Activated naive CD4-positive, alpha-beta T cell treated with anti-CD3 and anti-CD28 coated beads for 36 hours (primary cell): ENCODE measurements around the gene OSGEPL1. TPM values are rescaled to one million over a fixed set of nuclear protein-coding genes. Genes with fewer than 3 reads are reported as not detected.
"Not testable (repeated sequence)": the region's sequence is repeated elsewhere in the genome, so short reads cannot be mapped to it uniquely, and the experiment has no call there.

Experiments used
- CTCF ChIA-PET: fragments of 350-600 bp; sonication (Branson Sonifier 250); formaldehyde crosslinking; loops from one replicate; lab custom pipeline; 2021; ENCODE audit warnings: antibody characterized with exemption; lab: Charles Lee
- DNase-seq: peaks from one replicate; pipeline ENCODE4 v3.0.0-alpha.2; 2020
- H3K27ac Mint-ChIP-seq: one replicate; pipeline ENCODE4 v1.8.0; 2021; ENCODE audit warnings: mild to moderate bottlenecking, mixed read lengths
- H3K27me3 Mint-ChIP-seq: one replicate; pipeline ENCODE4 v1.8.0; 2021; ENCODE audit warnings: low read depth, mixed read lengths
- H3K36me3 Mint-ChIP-seq: one replicate; pipeline ENCODE4 v1.8.0; 2021; ENCODE audit warnings: low read depth, mixed read lengths
- H3K4me1 Mint-ChIP-seq: one replicate; pipeline ENCODE4 v1.8.0; 2021; ENCODE audit warnings: low read depth, mixed read lengths
- H3K4me3 Mint-ChIP-seq: one replicate; pipeline ENCODE4 v1.8.0; 2021; ENCODE audit warnings: mild to moderate bottlenecking, moderate library complexity, mixed read lengths
- H3K9me3 Mint-ChIP-seq: one replicate; pipeline ENCODE4 v1.8.0; 2021; ENCODE audit warnings: mixed read lengths
- intact Hi-C: fragments of 100-400 bp; cut with micrococcal nuclease; formaldehyde crosslinking; loops from one replicate; pipeline ENCODE4 v1.15.1; 2023
- total RNA-seq, 2 experiments: library from RNA; stranded (reverse); gene quantifications; one replicate each; pipeline ENCODE4 v1.2.3, GENCODE V29; 2021

OSGEPL1 gene
- total RNA-seq, 2 experiments from 2014 or later = 15.5 to 15.8 TPM

DNA sequence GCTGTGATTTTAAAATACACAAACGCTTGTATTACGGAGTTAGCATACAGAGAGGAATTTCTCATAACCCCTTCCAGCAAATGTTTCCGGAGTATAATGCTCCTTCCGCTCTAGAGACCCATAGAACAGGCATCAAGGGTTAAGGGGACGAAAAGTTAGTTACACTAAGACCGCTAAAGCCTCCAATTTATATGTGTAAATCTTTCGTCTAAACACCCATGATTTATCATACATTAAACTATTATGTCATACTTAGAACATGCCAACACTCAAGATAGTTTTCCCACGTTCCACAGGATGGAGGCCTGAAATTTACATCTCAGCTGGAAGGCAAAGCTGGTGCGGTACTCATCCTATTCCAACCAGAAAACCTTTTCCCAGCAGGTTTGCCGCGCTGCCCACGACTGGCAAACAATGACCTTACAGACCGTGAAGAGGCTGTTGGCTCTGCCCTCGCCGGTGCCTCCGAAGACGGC lies 20.9 kb upstream of the OSGEPL1 start:
- CTCF ChIA-PET = interaction anchor here (0.5 to 2.9 kb wide), 4 partner anchors 21 to 1793 kb away, joined by 3 to 11 read pairs (median 4); partner anchors contain the start of gene OSGEPL1
- Mint-ChIP-seq H3K4me3 (peak overlapping the region; percentile 93), H3K36me3 (peaks cover 53% of the 10 kb centered on the region), H3K9me3 (no peaks in the 10 kb centered on the region), H3K27ac (peak overlapping the region; percentile 90), H3K27me3 (no peaks in the 10 kb centered on the region), H3K4me1 (peaks cover 57% of the 10 kb centered on the region)
- intact Hi-C loops = loop anchor here (5.0 to 10.0 kb wide), 6 partner anchors 321 to 1871 kb away; partner anchors contain the start of gene NEMP2
- DNase-seq = no peak

DNA sequence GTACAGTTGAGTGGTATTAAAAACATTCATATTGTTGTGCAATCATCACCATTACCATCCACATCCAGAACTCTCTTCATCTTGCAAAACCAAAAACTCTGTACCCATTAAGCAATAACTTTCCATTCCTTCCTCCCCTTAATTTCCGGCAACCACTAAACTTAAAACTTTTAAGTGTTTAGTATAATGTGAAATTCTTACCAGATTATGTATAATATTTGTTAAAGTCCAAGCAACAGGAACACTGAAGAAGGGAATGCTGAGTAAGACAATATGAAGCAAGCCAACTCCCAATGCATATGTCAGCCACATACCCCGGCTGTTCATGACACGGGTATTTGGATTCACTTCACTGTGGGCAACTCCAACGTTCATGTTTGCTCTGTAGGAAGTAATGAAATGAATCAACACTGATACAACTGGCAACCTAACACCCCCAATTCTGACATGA lies 19.7 kb upstream of the OSGEPL1 start:
- Mint-ChIP-seq H3K4me3 (peak overlapping the region; percentile 93), H3K27ac (no peak overlapping the region), H3K36me3 (peaks cover 49% of the 10 kb centered on the region), H3K9me3 (no peaks in the 10 kb centered on the region), H3K27me3 (no peaks in the 10 kb centered on the region), H3K4me1 (peaks cover 54% of the 10 kb centered on the region)
- DNase-seq = peak; percentile 27
- CTCF ChIA-PET = no interaction called here
- intact Hi-C loops = loop anchor here (5.0 to 10.0 kb wide), 6 partner anchors 320 to 1873 kb away; partner anchors contain the start of gene NEMP2

DNA sequence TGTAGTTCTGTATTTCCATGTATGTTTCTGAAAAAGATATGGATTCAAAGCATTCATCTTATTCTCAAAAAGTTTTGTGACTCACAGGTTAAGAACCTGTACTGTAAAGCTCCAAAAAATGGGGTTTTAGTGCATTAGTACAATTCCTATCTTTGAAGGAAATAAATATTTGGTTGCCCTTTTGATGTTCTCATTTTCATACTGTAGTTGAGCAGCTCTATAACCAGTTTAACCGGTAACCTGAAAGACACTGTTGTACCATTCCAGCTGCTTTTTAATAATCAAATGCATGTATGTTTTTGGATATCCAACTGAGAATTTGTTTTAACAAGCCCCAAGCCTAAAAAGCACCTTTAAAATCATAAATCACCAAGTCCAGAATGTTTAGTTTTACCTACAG lies 9.6 kb upstream of the OSGEPL1 start:
- no peak for DNase-seq
- H3K4me1 Mint-ChIP-seq = no peaks in the 10 kb centered on the region
- peaks cover 21% of the 10 kb centered on the region for H3K36me3 Mint-ChIP-seq
- CTCF ChIA-PET = interaction anchor here (1.5 kb wide), 1 partner anchor 9 kb away, joined by 13 read pairs; the partner anchor contains the start of gene OSGEPL1
- H3K27me3 Mint-ChIP-seq = no peaks in the 10 kb centered on the region
- no peak overlapping the region for H3K27ac Mint-ChIP-seq
- intact Hi-C loops = no loop called here
- H3K9me3 Mint-ChIP-seq = no peaks in the 10 kb centered on the region
- H3K4me3 Mint-ChIP-seq = no peak overlapping the region

DNA sequence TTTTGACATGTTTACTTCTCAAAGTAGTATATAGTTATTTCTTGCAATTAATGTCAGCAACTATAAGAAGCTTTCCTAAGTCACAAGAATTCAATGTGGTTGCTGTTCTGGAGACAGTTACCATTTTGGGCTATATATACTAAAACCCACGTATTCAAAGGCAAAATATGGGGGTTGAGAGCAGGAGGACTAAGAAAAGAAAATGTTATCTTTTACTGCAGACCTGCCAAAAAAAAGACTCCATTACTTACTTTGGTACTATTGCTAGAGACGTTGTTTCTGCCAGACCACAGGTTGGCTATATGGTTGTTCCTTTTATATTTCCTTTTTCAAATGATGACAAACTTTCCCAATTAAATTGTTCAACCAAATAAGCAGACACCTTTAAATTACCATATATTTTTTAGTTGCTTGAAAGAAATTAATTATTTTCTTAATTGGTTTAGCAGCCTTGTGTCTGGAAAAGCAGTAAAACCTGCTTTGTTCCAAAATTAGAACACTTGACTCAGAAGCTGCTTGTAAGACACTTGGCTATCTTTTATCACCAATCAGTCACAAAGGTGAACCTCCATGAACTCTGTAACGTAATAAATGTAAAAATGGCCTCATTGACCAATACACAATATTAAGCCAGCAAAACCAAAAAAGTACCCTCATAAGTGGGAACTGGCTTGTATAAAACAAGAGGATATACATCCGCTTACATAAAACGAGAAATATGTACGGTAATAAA lies 8.2 kb upstream of the OSGEPL1 start:
- Mint-ChIP-seq H3K27me3 (no peaks in the 10 kb centered on the region), H3K27ac (no peak overlapping the region), H3K4me1 (no peaks in the 10 kb centered on the region), H3K9me3 (no peaks in the 10 kb centered on the region), H3K36me3 (peaks cover 28% of the 10 kb centered on the region), H3K4me3 (no peak overlapping the region)
- intact Hi-C loops = no loop called here
- DNase-seq = no peak
- CTCF ChIA-PET = interaction anchor here (1.5 kb wide), 1 partner anchor 8 kb away, joined by 13 read pairs; the partner anchor contains the start of gene OSGEPL1

DNA sequence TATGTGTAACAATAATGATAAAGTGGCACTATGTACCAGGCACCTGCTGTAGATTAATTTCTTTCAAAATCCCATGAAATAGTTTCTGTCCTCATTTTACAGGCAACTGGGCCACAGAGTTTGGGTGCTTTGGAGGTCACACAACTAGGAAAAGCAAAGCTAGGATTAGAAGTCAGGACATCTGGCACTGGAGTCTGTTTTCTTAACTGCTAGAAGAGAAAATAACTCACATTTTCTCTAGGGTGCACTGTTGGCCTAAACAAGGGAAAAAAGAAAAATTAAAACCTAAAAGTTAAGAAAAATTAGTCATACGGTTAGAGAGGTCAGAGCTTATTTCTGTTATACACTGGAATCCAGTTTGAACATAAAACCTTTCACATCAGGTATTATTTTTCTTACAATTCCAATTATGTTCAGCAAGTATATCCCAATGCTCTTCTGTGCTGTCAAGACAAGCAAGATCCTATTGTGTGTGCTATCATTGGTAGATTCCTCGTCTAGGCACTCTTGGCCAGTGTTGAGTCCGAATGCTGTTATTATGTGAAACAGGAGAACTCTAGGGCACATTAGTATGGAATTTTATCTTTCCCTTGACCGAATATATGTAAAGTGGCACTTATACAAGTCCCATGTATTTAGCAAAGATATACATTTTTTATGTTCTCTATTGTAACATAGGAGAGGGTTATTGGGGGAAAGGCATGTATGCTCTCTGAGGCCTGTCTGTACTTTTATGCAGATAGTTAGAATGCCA lies 1.5 kb upstream of the OSGEPL1 start:
- Mint-ChIP-seq H3K36me3 (peaks cover 19% of the 10 kb centered on the region), H3K4me1 (peaks cover 13% of the 10 kb centered on the region), H3K27ac (no peak overlapping the region), H3K4me3 (peak overlapping the region; percentile 41), H3K9me3 (no peaks in the 10 kb centered on the region), H3K27me3 (no peaks in the 10 kb centered on the region)
- no peak for DNase-seq
- intact Hi-C loops = loop anchor here (1.0 to 5.0 kb wide), 5 partner anchors 90 to 770 kb away; partner anchors contain the start of genes ANKAR, NEMP2, SLC40A1 and WDR75
- CTCF ChIA-PET = interaction anchor here (0.6 to 4.9 kb wide), 8 partner anchors 10 to 967 kb away, joined by 3 to 65 read pairs (median 8); partner anchors contain the start of genes ANKAR and ASNSD1

DNA sequence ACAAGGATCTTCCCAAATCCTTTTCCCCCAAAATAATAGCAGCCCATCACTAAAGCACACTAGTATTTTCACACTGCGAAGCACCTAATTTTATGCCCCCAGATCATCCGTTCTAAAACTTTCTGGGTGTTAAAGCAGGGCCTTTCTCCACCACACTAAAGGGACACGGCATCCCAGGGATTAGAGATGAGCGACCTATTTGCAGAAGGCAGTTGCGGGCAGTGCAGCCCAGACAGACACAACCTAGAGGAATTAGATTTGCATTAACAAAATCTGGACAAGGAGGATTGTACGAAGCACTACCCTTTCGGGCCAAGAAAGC lies 402 bp downstream of the OSGEPL1 start:
- H3K4me3 Mint-ChIP-seq = peak overlapping the region; percentile 92
- H3K36me3 Mint-ChIP-seq = peaks cover 17% of the 10 kb centered on the region
- no peaks in the 10 kb centered on the region for H3K27me3 Mint-ChIP-seq
- H3K9me3 Mint-ChIP-seq = no peaks in the 10 kb centered on the region
- DNase-seq = no peak
- peaks cover 13% of the 10 kb centered on the region for H3K4me1 Mint-ChIP-seq
- intact Hi-C loops = loop anchor here (1.0 to 5.0 kb wide), 6 partner anchors 11 to 558 kb away; partner anchors contain the start of genes ASNSD1, ORMDL1, PMS1 and SLC40A1
- CTCF ChIA-PET = interaction anchor here (0.6 to 4.9 kb wide), 15 partner anchors 9 to 884 kb away, joined by 3 to 65 read pairs (median 9); partner anchors contain the start of genes ANKAR, ASNSD1, ORMDL1 and PMS1
- H3K27ac Mint-ChIP-seq = peak overlapping the region; percentile 97

DNA sequence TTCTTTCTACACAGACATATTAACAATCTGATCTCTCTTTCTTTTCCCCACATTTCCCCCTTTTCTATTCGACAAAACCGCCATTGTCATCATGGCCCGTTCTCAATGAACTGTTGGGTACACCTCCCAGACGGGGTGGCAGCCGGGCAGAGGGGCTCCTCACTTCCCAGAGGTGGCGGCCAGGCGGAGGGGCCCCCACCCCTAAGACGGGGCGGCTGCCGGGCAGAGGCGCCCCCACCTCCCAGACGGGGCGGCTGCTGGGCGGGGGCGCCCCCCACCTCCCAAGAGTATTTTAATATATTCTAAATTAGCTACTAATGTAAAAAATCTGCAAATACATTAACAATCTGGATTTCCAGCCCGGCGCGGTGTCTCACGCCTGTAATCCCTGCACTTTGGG lies 2.4 kb downstream of the OSGEPL1 start:
- intact Hi-C loops = loop anchor here (5.0 kb wide), 1 partner anchor 458 kb away; no protein-coding TSS in a partner anchor
- not testable (repeated sequence) for H3K4me3 Mint-ChIP-seq
- CTCF ChIA-PET = interaction anchor here (1.9 kb wide), 1 partner anchor 101 kb away, joined by 7 read pairs; no protein-coding TSS in a partner anchor

DNA sequence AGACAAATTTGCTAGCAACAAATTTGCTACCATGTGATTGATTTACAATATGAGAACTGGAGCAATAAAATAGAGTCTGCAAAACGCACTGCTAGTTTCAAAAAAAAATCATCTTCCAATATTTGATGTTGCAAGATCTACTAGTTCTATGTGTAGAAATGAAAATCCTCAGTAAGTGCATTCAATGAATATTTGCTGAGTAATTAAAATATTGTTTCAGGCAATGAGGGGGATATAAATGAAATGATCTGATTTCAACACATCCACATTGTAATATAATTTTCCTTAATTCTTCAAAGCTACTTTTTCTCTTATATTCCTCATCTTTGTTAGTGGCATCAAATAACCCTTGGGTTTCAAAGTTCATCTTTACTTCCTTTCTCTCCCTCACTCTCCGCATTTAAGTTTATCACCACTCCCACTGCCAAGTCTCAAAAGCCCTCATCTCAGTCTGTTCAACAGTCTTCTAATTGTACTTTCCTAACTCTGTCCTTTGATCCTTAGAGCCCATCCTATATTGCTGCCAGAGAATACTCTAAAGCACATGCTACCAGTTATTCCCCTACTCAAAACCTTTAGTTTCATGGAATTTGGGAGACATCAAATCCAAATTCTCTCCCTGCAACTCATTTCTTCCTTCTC lies 6.2 kb downstream of the OSGEPL1 start:
- H3K36me3 Mint-ChIP-seq = peaks cover 13% of the 10 kb centered on the region
- CTCF ChIA-PET = no interaction called here
- no peaks in the 10 kb centered on the region for H3K27me3 Mint-ChIP-seq
- H3K27ac Mint-ChIP-seq = no peak overlapping the region
- DNase-seq = no peak
- H3K4me1 Mint-ChIP-seq = peaks cover under 1% of the 10 kb centered on the region
- H3K9me3 Mint-ChIP-seq = no peaks in the 10 kb centered on the region
- intact Hi-C loops = no loop called here
- no peak overlapping the region for H3K4me3 Mint-ChIP-seq

More for the DNA sequence above, 2.4 kb downstream of the OSGEPL1 start:
- not testable (repeated sequence) for H3K9me3 Mint-ChIP-seq, H3K27me3 Mint-ChIP-seq, H3K36me3 Mint-ChIP-seq, H3K27ac Mint-ChIP-seq, DNase-seq
- H3K4me1 Mint-ChIP-seq = peaks cover 13% of the 10 kb centered on the region

DNA sequence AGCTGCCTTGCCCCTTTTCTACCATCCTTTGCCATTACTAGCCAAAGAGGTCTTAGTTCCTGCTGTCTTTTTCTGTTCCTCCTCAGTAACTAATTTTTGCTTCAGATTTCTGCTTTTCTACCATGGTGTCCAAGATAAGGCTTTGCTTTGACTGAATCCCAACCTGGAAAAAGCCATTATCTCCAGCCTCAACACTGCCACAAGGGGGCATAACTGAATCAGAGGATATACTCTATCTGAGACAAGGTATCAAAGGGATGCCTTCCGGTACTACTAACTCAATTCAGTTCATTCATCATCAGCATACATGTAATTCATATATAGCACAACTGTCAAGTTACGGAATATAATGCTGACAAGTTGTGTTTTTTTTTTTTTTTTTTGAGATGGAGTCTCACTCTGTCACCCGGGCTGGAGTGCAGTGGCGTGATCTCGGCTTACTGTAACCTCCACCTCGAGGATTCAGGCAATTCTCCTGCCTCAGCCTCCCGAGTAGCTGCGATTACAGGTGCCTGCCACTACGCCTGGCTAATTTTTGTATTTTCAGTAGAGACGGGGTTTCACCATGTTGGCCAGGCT lies 11.4 kb downstream of the OSGEPL1 start:
- no peaks in the 10 kb centered on the region for H3K4me1 Mint-ChIP-seq
- no peak overlapping the region for H3K4me3 Mint-ChIP-seq
- CTCF ChIA-PET = interaction anchor here (0.6 to 4.7 kb wide), 16 partner anchors 12 to 320 kb away, joined by 3 to 33 read pairs (median 4); partner anchors contain the start of genes ANKAR, ASNSD1 and OSGEPL1
- DNase-seq = peak; percentile 59
- H3K9me3 Mint-ChIP-seq = no peaks in the 10 kb centered on the region
- H3K27me3 Mint-ChIP-seq = no peaks in the 10 kb centered on the region
- H3K36me3 Mint-ChIP-seq = peaks cover 16% of the 10 kb centered on the region
- intact Hi-C loops = loop anchor here (1.0 to 5.0 kb wide), 4 partner anchors 11 to 319 kb away; partner anchors contain the start of genes ASNSD1 and OSGEPL1
- no peak overlapping the region for H3K27ac Mint-ChIP-seq

DNA sequence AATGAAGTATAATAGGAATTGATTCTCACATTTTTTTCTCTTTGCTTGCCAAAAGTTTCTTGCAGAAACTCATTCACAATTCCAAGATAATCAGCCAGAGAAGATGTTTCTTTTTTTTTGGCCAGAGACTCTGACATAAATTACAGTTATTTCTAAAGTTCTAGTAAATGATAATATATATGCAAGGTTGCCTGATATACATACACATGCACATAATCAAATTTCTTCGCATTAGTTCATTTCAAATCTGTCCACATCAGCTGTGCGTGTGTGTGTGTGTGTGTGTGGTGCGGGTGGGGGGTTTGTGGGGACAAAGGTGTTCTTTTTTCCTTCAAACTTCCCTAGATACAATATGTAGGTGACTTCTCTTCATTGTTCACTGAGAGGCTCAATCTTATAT lies 33.2 kb downstream of the OSGEPL1 start:
- Mint-ChIP-seq H3K4me1 (no peaks in the 10 kb centered on the region), H3K4me3 (no peak overlapping the region), H3K27ac (no peak overlapping the region), H3K36me3 (no peaks in the 10 kb centered on the region), H3K9me3 (no peaks in the 10 kb centered on the region), H3K27me3 (no peaks in the 10 kb centered on the region)
- CTCF ChIA-PET = no interaction called here
- intact Hi-C loops = no loop called here
- DNase-seq = no peak

DNA sequence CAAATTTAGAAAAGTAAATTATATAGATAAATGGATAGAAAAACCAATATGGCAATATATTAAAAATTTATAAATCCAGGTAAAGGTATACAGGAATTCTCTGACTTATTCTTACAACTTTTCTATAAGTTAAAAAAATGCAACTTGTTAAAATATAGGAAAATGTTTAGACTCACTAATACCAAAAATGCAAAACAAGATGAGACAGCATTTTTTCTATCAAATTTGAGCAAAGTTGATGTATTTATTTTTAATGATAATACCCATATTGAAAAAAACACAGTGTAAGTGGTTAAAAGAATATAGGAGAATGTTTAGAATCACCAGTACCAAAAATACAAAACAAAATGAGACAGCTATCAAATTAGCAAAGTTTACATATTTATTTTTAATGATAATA lies 35.7 kb downstream of the OSGEPL1 start:
- DNase-seq = no peak
- Mint-ChIP-seq H3K4me3 (no peak overlapping the region), H3K36me3 (no peaks in the 10 kb centered on the region), H3K27ac (no peak overlapping the region), H3K9me3 (no peaks in the 10 kb centered on the region), H3K4me1 (peaks cover 4% of the 10 kb centered on the region), H3K27me3 (no peaks in the 10 kb centered on the region)
- intact Hi-C loops = no loop called here
- CTCF ChIA-PET = no interaction called here
